Testis (tissue), 3 donors: ENCODE data around the gene FAT2. TPM values are rescaled to one million over a fixed set of nuclear protein-coding genes. Genes with fewer than 3 reads are reported as not detected.

Experiments used
- DNase-seq: peaks from one replicate; pipeline ENCODE4 v3.0.0-alpha.2; 2019
- H3K27ac ChIP-seq, 2 donors: fragments of 200-600 bp; sonication (generic); one replicate each; pipeline ENCODE4 v1.5.1; 2019
- H3K27me3 ChIP-seq: fragments of 200-600 bp; sonication (generic); one replicate; pipeline ENCODE4 v1.5.1; 2019
- H3K36me3 ChIP-seq: fragments of 200-600 bp; sonication (generic); one replicate; pipeline ENCODE4 v1.5.1; 2017; ENCODE audit warnings: low read depth; ENCODE audit errors: missing control alignments
- H3K4me1 ChIP-seq: fragments of 200-600 bp; sonication (generic); one replicate; pipeline ENCODE4 v1.5.1; 2019
- H3K4me3 ChIP-seq, 2 donors: fragments of 200-600 bp; sonication (generic); one replicate each; pipeline ENCODE4 v1.5.1; 2017 to 2019
- H3K9me3 ChIP-seq: fragments of 200-600 bp; sonication (generic); one replicate; pipeline ENCODE4 v1.5.1; 2017
- POLR2A ChIP-seq: fragments of 450-650 bp; IDR thresholded peaks from one replicate; pipeline ENCODE4 v1.6.1; 2017; ENCODE audit warnings: antibody characterized with exemption, mild to moderate bottlenecking, moderate library complexity
- WGBS, 2 donors: methylation state at CpG; one replicate each; pipeline ENCODE4 v1.1.5; 2018; 5-methylcytosine and 5-hydroxymethylcytosine counted together
- intact Hi-C: fragments of 100-400 bp; cut with DNase I; formaldehyde crosslinking; loops from one replicate; pipeline ENCODE4 v1.15.1; 2023; ENCODE audit warnings: low total_unique reads
- polyA plus RNA-seq: library from polyadenylated mRNA; stranded (reverse); fragments of 350-450 nt; fragmentation: Illumina TruSeq; extraction: RNeasy Lipid Tissue Mini Kit (QIAGEN cat#74804); gene quantifications from one replicate; pipeline ENCODE4 v1.2.3, GENCODE V29; 2014; ENCODE audit warnings: low read depth, low replicate concordance; ENCODE audit not compliant: insufficient read depth
- total RNA-seq, 2 donors: library from RNA; depleted of rRNA; stranded (reverse); fragments of >200 nt; gene quantifications; one replicate each; pipeline ENCODE4 v1.2.3, GENCODE V29; 2016
- TF ChIP-seq, protein P1 (sequence below), 3 experiments: fragments of 450-650 bp in 2 of 3; fragments of 200-600 bp in 1 of 3; sonication (generic) in 1 of 3; IDR thresholded peaks; one replicate each; pipeline ENCODE4 v1.5.1; 2016 to 2019; ENCODE audit warnings: antibody characterized with exemption in 3 of 3, mild to moderate bottlenecking in 2 of 3, moderate library complexity in 1 of 3

The FAT2 gene
- total and polyA plus RNA-seq, 3 donors from 2014 or later = 10.3 to 21.8 (median 18.0) TPM

DNA sequence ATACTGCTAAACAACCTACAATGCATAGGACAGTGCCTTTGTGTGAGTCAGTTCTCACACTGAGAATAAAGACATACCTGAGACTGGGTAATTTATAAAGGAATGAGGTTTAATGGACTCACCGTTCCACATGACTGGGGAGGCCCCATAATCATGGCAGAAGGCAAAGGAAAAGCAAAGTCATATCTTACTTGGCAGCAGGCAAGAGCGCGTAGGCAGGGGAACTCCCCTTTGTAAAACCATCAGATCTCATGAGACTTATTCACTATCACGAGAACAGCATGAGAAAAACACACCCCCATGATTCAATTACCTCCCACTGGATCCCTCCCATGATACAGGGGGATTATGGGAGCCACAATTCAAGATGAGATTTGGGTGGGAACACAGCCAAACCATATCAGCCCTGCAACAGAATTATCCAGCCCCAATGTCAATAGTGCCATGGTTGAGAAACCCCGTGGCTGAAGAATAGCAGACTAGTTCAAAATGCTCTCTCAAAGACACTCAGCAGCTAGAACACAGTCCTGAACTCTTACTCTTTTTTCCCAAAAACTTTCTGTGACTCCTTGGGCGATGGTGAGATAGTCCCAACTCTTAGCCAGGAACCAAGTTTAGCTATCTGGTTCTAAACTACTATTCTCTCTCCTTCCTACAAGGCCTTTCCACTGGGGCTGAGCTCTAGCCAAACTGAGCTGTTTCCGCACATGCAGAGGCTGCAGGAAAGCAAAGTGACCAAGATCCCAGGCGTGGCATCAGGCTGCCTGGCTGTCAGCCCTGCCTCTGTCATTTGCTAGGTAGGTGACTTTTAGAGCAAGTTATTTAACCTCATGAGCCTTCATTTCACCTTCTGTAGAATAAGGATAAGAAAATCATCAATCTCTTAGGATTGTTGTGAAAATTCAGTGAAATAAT, 21.7 kb downstream of the FAT2 start:
- intact Hi-C loops = no loop called here
- 69 to 83% methylated on average over 7 to 8 of the region's 8 CpGs for WGBS, 2 donors
- no peaks in the 10 kb centered on the region for H3K4me1 ChIP-seq
- DNase-seq = no peak
- no peaks in the 10 kb centered on the region for H3K27me3 ChIP-seq
- H3K4me3 ChIP-seq = no peak overlapping the region
- no peaks in the 10 kb centered on the region for H3K36me3 ChIP-seq
- TF ChIP-seq, protein P1, sequence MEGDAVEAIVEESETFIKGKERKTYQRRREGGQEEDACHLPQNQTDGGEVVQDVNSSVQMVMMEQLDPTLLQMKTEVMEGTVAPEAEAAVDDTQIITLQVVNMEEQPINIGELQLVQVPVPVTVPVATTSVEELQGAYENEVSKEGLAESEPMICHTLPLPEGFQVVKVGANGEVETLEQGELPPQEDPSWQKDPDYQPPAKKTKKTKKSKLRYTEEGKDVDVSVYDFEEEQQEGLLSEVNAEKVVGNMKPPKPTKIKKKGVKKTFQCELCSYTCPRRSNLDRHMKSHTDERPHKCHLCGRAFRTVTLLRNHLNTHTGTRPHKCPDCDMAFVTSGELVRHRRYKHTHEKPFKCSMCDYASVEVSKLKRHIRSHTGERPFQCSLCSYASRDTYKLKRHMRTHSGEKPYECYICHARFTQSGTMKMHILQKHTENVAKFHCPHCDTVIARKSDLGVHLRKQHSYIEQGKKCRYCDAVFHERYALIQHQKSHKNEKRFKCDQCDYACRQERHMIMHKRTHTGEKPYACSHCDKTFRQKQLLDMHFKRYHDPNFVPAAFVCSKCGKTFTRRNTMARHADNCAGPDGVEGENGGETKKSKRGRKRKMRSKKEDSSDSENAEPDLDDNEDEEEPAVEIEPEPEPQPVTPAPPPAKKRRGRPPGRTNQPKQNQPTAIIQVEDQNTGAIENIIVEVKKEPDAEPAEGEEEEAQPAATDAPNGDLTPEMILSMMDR (IDR thresholded peaks at IDR 0.05) = no peak
- no peak for TF ChIP-seq POLR2A
- no peak overlapping the region for H3K27ac ChIP-seq
- H3K9me3 ChIP-seq = no peaks in the 10 kb centered on the region

DNA sequence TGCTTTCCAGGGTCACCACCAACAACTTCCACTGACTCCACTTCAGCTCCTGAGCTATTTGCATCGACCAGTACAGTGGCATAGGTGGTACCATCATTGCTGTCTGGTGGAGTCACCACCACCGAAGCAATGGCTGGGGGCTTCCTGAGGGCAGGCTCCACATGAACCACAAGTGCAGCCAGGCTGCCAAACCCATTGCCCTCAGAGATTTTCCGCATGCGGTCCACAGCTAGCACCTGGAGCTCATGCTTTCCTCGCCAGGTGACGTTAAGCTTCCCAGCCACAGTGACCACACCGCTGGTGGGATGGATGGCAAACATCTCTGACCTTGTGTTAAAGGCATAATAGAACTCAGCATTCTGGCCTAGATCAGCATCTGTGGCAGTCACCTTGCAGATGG, 23.1 kb downstream of the FAT2 start:
- intact Hi-C loops = no loop called here
- Histone ChIP-seq H3K4me1 (no peaks in the 10 kb centered on the region), H3K36me3 (no peaks in the 10 kb centered on the region), H3K9me3 (no peaks in the 10 kb centered on the region), H3K27me3 (no peaks in the 10 kb centered on the region), H3K27ac (no peak overlapping the region), H3K4me3 (no peak overlapping the region)
- 87% methylated on average over 7 of the region's 7 CpGs; no CpG with 5 or more reads in 1 of the 2 donors for WGBS, 2 donors
- TF ChIP-seq, protein P1 (IDR thresholded peaks at IDR 0.05) = no peak
- TF ChIP-seq POLR2A = no peak
- no peak for DNase-seq

DNA sequence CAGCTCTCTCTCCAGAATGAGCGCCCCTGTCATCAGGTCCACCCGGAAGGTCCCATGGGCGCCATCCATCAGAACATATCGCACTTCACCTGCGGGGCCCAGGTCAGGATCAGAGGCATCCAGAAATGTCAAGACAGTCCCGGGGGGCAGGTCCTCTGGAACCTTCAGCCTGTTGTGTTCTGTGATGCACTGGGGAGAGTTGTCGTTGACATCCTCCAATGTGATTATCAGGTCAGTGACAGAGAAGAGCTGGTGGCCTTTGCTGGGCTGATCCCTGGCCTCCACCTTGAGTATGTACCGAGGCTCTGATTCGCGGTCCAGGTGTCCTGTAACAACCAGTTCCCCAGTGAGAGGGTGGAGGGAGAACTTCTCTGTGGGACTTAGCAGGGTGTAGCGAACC, 25.2 kb downstream of the FAT2 start:
- WGBS, 2 donors = 96 to 97% methylated on average over 5 to 11 of the region's 11 CpGs

DNA sequence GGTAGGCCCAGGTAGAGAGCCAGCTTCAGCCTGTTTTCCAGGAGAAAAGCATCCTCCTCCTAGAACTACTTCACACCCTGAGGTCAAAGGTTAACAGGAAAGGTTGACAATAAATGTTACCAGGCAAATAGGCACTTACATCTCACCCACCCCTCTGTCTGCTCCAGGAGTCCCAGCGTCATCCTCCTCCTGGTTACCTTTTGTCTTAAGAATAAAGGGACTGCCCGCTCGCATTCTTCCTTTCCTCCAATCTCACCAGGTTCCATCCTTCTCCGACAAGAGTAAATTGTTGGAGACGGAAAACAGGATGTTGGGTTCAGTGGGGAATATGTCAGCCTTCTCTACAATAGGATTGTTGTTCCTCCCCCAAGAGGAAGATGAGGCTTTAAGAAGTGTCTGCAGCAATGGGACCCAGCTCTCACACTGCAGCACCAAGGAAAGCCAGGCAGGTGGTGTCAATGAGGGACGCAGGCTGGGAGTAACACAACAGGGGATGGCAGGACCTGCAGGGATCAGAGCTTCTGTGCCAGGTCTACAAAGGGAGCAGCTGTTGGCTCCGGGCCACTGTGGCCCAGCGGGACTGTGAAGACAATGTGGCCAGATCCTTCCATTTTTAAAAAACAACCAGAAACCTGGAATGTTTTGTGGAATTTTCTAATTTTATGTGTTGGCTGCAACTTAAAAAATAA, 29.0 kb downstream of the FAT2 start:
- Histone ChIP-seq H3K27me3 (no peaks in the 10 kb centered on the region), H3K27ac (no peak overlapping the region), H3K9me3 (no peaks in the 10 kb centered on the region), H3K4me3 (no peak overlapping the region), H3K4me1 (no peaks in the 10 kb centered on the region), H3K36me3 (no peaks in the 10 kb centered on the region)
- intact Hi-C loops = no loop called here
- DNase-seq = no peak
- TF ChIP-seq, protein P1 (IDR thresholded peaks at IDR 0.05) = no peak
- TF ChIP-seq POLR2A = no peak
- 85 to 87% methylated on average over 8 of the region's 8 CpGs for WGBS, 2 donors

More for the DNA sequence above, 25.2 kb downstream of the FAT2 start:
- TF ChIP-seq, protein P1 (IDR thresholded peaks at IDR 0.05) = no peak
- no peak for TF ChIP-seq POLR2A
- no peaks in the 10 kb centered on the region for H3K4me1 ChIP-seq
- no peak for DNase-seq
- no peaks in the 10 kb centered on the region for H3K36me3 ChIP-seq
- H3K9me3 ChIP-seq = no peaks in the 10 kb centered on the region
- no peaks in the 10 kb centered on the region for H3K27me3 ChIP-seq
- no peak overlapping the region for H3K4me3 ChIP-seq
- H3K27ac ChIP-seq = no peak overlapping the region
- intact Hi-C loops = no loop called here
